Spleen (tissue), 7 donors: ENCODE results near the gene UTS2B.

Source experiments
- CTCF ChIP-seq, 11 experiments: fragments of 200-600 bp in 7 of 11; fragments of 450-650 bp in 4 of 11; sonication (generic) in 4 of 11; IDR thresholded peaks in 8 of 11; conservative IDR thresholded peaks in 3 of 11; 1 replicate in 7 of 11; 2 replicates in 4 of 11; pipeline versions ENCODE4 v1.4.0 to v1.8.0; 2016 to 2021; ENCODE audit warnings: antibody characterized with exemption in 11 of 11, inconsistent platforms in 4 of 11, mild to moderate bottlenecking in 1 of 11
- POLR2A ChIP-seq, 3 donors: fragments of 450-650 bp; IDR thresholded peaks; one replicate each; pipeline ENCODE4 v1.5.1; 2017; ENCODE audit warnings: antibody characterized with exemption in 3 of 3, mild to moderate bottlenecking in 1 of 3
- POLR2AphosphoS5 ChIP-seq, 3 donors: sonication (generic); formaldehyde crosslinking; IDR thresholded peaks; one replicate each; pipeline ENCODE4 v1.5.1; 2017; ENCODE audit warnings: antibody characterized with exemption in 3 of 3
- donor health status: DM: no; HTN: no; CAD: no; lungs with moderate emphysema.
- donor health status: DM: no; HTN: no; CAD: no.
- donor health status: DM: no; HTN: no; CAD: no.

GRCh38 chr3:191237047-191237882, 93.1 kb downstream of the UTS2B start:
- TF ChIP-seq POLR2A (IDR thresholded peaks at IDR 0.05) = no peak
- no peak for TF ChIP-seq CTCF (IDR thresholded peaks at IDR 0.05 in 8 of 11, conservative IDR thresholded peaks at IDR 0.05 in 3 of 11)
- no peak for TF ChIP-seq POLR2AphosphoS5 (IDR thresholded peaks at IDR 0.05)
